GM12801 (cell line): ENCODE data around the gene GBP3.

Experiments
- CTCF ChIP-seq: IDR thresholded peaks from one replicate; pipeline ENCODE4 v1.5.1; 2011; ENCODE audit warnings: control low read depth; ENCODE audit not compliant: insufficient read length; ENCODE audit errors: extremely low read depth

Gene GBP3

GRCh38 chr1:89063094-89063493 lies 40.4 kb upstream of the GBP3 start:
- no peak for TF ChIP-seq CTCF

GRCh38 chr1:89060091-89060490 lies 37.4 kb upstream of the GBP3 start:
- no peak for TF ChIP-seq CTCF

GRCh38 chr1:89051955-89052312 lies 29.3 kb upstream of the GBP3 start:
- no peak for TF ChIP-seq CTCF

- no peak for TF ChIP-seq CTCF
These were observed 28.8 kb upstream of the GBP3 start for GRCh38 chr1:89051300-89051954.

- TF ChIP-seq CTCF: no peak
These were observed 28.0 kb upstream of the GBP3 start for GRCh38 chr1:89050649-89051033.

- no peak for TF ChIP-seq CTCF
These were observed 25.1 kb upstream of the GBP3 start for GRCh38 chr1:89047734-89048133.

- no peak for TF ChIP-seq CTCF
These were observed 22.5 kb upstream of the GBP3 start for GRCh38 chr1:89044970-89045721.
